CD4-positive, alpha-beta memory T cell (primary cell): ENCODE data around the gene GALNT5. TPM values are rescaled to one million over a fixed set of nuclear protein-coding genes. Genes with fewer than 3 reads are reported as not detected.

ENCODE experiments used
- CTCF ChIA-PET: fragments of 350-600 bp; sonication (Branson Sonifier 250); formaldehyde crosslinking; loops from one replicate; lab custom pipeline; 2021; ENCODE audit warnings: inconsistent platforms; ENCODE audit not compliant: partially characterized antibody; lab: Charles Lee
- POLR2A ChIA-PET: fragments of 350-600 bp; sonication (Branson Sonifier 250); formaldehyde crosslinking; loops from one replicate; lab custom pipeline; 2021; ENCODE audit not compliant: partially characterized antibody; lab: Charles Lee
- DNase-seq, 5 donors: peaks; one replicate each; pipeline versions ENCODE4 v3.0.0 to v3.0.0-alpha.2; 2020 to 2022; ENCODE audit warnings: mixed read lengths in 1 of 5
- H3K27ac ChIP-seq: one replicate; pipeline ENCODE4 v1.7.0; 2013; ENCODE audit warnings: low read depth, low read length
- H3K27me3 ChIP-seq: 2 replicates; pipeline ENCODE4 v1.7.0; 2013; ENCODE audit warnings: mild to moderate bottlenecking, low read length, moderate library complexity; ENCODE audit not compliant: insufficient read depth
- H3K36me3 ChIP-seq: 2 replicates; pipeline ENCODE4 v1.7.0; 2013; ENCODE audit warnings: mild to moderate bottlenecking, low read length, moderate library complexity; ENCODE audit not compliant: insufficient read depth
- H3K4me1 ChIP-seq: 2 replicates; pipeline ENCODE4 v1.7.0; 2013; ENCODE audit warnings: mild to moderate bottlenecking, low read length, moderate library complexity; ENCODE audit not compliant: insufficient read depth
- H3K4me3 ChIP-seq, 2 donors: one replicate each; pipeline ENCODE4 v1.7.0; 2013; ENCODE audit warnings: low read length in 2 of 2, mild to moderate bottlenecking in 1 of 2
- H3K9me3 ChIP-seq, 2 donors: one replicate each; pipeline ENCODE4 v1.7.0; 2013; ENCODE audit warnings: low read length in 2 of 2, control low read depth in 1 of 2; ENCODE audit not compliant: control insufficient read depth in 1 of 2
- H3K27ac Mint-ChIP-seq, 7 donors: one replicate each; pipeline ENCODE4 v1.8.0; 2020 to 2021; ENCODE audit warnings: mixed read lengths in 7 of 7, mild to moderate bottlenecking in 6 of 7, inconsistent platforms in 3 of 7, moderate library complexity in 3 of 7
- H3K27me3 Mint-ChIP-seq, 2 donors: one replicate each; pipeline ENCODE4 v1.8.0; 2020 to 2021; ENCODE audit warnings: mixed read lengths in 2 of 2
- H3K36me3 Mint-ChIP-seq, 2 donors: one replicate each; pipeline ENCODE4 v1.8.0; 2020 to 2021; ENCODE audit warnings: mixed read lengths in 2 of 2, inconsistent platforms in 1 of 2, mild to moderate bottlenecking in 1 of 2
- H3K4me1 Mint-ChIP-seq, 4 donors: one replicate each; pipeline ENCODE4 v1.8.0; 2020 to 2021; ENCODE audit warnings: mixed read lengths in 4 of 4, mild to moderate bottlenecking in 1 of 4
- H3K4me3 Mint-ChIP-seq, 8 donors: one replicate each; pipeline ENCODE4 v1.8.0; 2020 to 2021; ENCODE audit warnings: mixed read lengths in 8 of 8, mild to moderate bottlenecking in 7 of 8, moderate library complexity in 6 of 8, inconsistent platforms in 3 of 8
- H3K9me3 Mint-ChIP-seq, 8 donors: one replicate each; pipeline ENCODE4 v1.8.0; 2020 to 2021; ENCODE audit warnings: mixed read lengths in 8 of 8, mild to moderate bottlenecking in 5 of 8, inconsistent platforms in 3 of 8, moderate library complexity in 1 of 8
- intact Hi-C: fragments of 100-400 bp; cut with micrococcal nuclease; formaldehyde crosslinking; loops from one replicate; pipeline ENCODE4 v1.15.1; 2023
- polyA plus RNA-seq, 2 donors: library from polyadenylated mRNA; unstranded; fragments of 300-500 nt; fragmentation: Illumina TruSeq; gene quantifications; one replicate each; pipeline ENCODE4 v1.2.3, GENCODE V29; 2021
- total RNA-seq, 2 experiments: library from RNA; stranded (reverse); gene quantifications; one replicate each; pipeline ENCODE4 v1.2.3, GENCODE V29; 2021

Gene GALNT5
- total and polyA plus RNA-seq, 4 experiments from 2014 or later: not detected

GRCh38 chr2:157291018-157291417, 33.5 kb downstream of the GALNT5 start:
- ChIA-PET CTCF (no interaction called here), POLR2A (no interaction called here)
- Histone ChIP-seq H3K36me3 (no peaks in the 10 kb centered on the region), H3K27ac (no peak overlapping the region), H3K4me1 (no peaks in the 10 kb centered on the region), H3K27me3 (no peaks in the 10 kb centered on the region), H3K9me3 (no peaks in the 10 kb centered on the region), H3K4me3 (no peak overlapping the region)
- peaks cover 0 to 3% of the 10 kb centered on the region in 2 donors for H3K27me3 Mint-ChIP-seq
- no peaks in the 10 kb centered on the region for H3K36me3 Mint-ChIP-seq
- no peaks in the 10 kb centered on the region for H3K9me3 Mint-ChIP-seq
- no peak overlapping the region for H3K4me3 Mint-ChIP-seq
- no peak for DNase-seq
- no peak overlapping the region for H3K27ac Mint-ChIP-seq
- H3K4me1 Mint-ChIP-seq: no peaks in the 10 kb centered on the region
- intact Hi-C loops: no loop called here

DNA sequence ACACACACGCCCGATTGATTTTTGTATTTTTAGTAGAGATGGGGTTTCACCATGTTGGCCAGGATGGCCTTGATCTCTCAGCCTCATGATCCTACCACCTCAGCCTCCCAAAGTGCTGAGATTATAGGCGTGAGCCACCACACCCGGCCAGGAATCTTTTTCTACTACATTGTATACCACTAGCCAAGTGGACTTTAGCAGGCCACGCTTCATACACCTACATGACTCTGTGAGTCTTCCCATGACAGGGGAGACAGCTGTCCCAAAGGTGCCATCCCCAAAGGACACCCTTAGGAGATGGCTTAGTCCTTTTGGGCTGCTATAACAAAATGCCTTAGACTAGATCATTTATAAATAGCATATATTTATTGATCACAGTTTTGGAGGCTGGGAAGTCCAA, 35.3 kb downstream of the GALNT5 start:
- H3K4me1 Mint-ChIP-seq: no peaks in the 10 kb centered on the region
- no peak for DNase-seq
- POLR2A ChIA-PET: no interaction called here
- H3K9me3 Mint-ChIP-seq: no peaks in the 10 kb centered on the region
- intact Hi-C loops: no loop called here
- H3K9me3 ChIP-seq: no peaks in the 10 kb centered on the region
- no peak overlapping the region for H3K27ac Mint-ChIP-seq
- no peak overlapping the region for H3K27ac ChIP-seq
- H3K27me3 ChIP-seq: no peaks in the 10 kb centered on the region
- CTCF ChIA-PET: interaction anchor here (3.6 kb wide), 1 partner anchor 9 kb away, joined by 21 read pairs; no protein-coding TSS in a partner anchor
- H3K36me3 ChIP-seq: no peaks in the 10 kb centered on the region
- no peaks in the 10 kb centered on the region for H3K27me3 Mint-ChIP-seq
- no peaks in the 10 kb centered on the region for H3K36me3 Mint-ChIP-seq
- no peak overlapping the region for H3K4me3 ChIP-seq
- no peaks in the 10 kb centered on the region for H3K4me1 ChIP-seq
- no peak overlapping the region for H3K4me3 Mint-ChIP-seq

- H3K9me3 Mint-ChIP-seq: no peaks in the 10 kb centered on the region
- H3K36me3 Mint-ChIP-seq: no peaks in the 10 kb centered on the region
- CTCF ChIA-PET: interaction anchor here (1.3 to 1.4 kb wide), 2 partner anchors 8 to 301 kb away, joined by 3 to 4 read pairs; no protein-coding TSS in a partner anchor
- no peak overlapping the region for H3K27ac Mint-ChIP-seq
- intact Hi-C loops: no loop called here
- no peaks in the 10 kb centered on the region for H3K4me1 Mint-ChIP-seq
- H3K27me3 ChIP-seq: no peaks in the 10 kb centered on the region
- no peaks in the 10 kb centered on the region for H3K36me3 ChIP-seq
- no peaks in the 10 kb centered on the region for H3K9me3 ChIP-seq
- no peak overlapping the region for H3K27ac ChIP-seq
- H3K4me1 ChIP-seq: no peaks in the 10 kb centered on the region
- no peak overlapping the region for H3K4me3 Mint-ChIP-seq
- POLR2A ChIA-PET: no interaction called here
- DNase-seq: no peak
- no peaks in the 10 kb centered on the region for H3K27me3 Mint-ChIP-seq
- H3K4me3 ChIP-seq: no peak overlapping the region
Measured at GRCh38 chr2:157296490-157296889, 39.0 kb downstream of the GALNT5 start.

GRCh38 chr2:157296958-157297357, 39.5 kb downstream of the GALNT5 start:
- CTCF ChIA-PET: interaction anchor here (1.1 to 1.4 kb wide), 3 partner anchors 8 to 300 kb away, joined by 3 to 4 read pairs (median 3); no protein-coding TSS in a partner anchor
- Histone ChIP-seq H3K4me3 (no peak overlapping the region), H3K4me1 (no peaks in the 10 kb centered on the region), H3K27me3 (no peaks in the 10 kb centered on the region), H3K36me3 (no peaks in the 10 kb centered on the region), H3K9me3 (no peaks in the 10 kb centered on the region), H3K27ac (no peak overlapping the region)
- Mint-ChIP-seq H3K27me3 (peaks cover 0 to 3% of the 10 kb centered on the region in 2 donors), H3K27ac (no peak overlapping the region), H3K4me1 (no peaks in the 10 kb centered on the region), H3K36me3 (no peaks in the 10 kb centered on the region), H3K4me3 (no peak overlapping the region), H3K9me3 (no peaks in the 10 kb centered on the region)
- POLR2A ChIA-PET: no interaction called here
- intact Hi-C loops: no loop called here
- no peak for DNase-seq

GRCh38 chr2:157301307-157301706, 43.8 kb downstream of the GALNT5 start:
- H3K36me3 ChIP-seq: no peaks in the 10 kb centered on the region
- intact Hi-C loops: loop anchor here (5.0 kb wide), 1 partner anchor 596 kb away; no protein-coding TSS in a partner anchor
- H3K36me3 Mint-ChIP-seq: no peaks in the 10 kb centered on the region
- H3K4me1 ChIP-seq: no peaks in the 10 kb centered on the region
- CTCF ChIA-PET: interaction anchor here (0.7 to 8.7 kb wide), 23 partner anchors 8 to 1453 kb away, joined by 3 to 142 read pairs (median 6); partner anchors contain the start of gene ERMN
- POLR2A ChIA-PET: interaction anchor here (1.3 to 1.7 kb wide), 3 partner anchors 10 to 191 kb away, joined by 3 to 6 read pairs (median 5); no protein-coding TSS in a partner anchor
- DNase-seq: no peak
- H3K27ac Mint-ChIP-seq: no peak overlapping the region
- no peak overlapping the region for H3K4me3 Mint-ChIP-seq
- peaks cover 0 to 4% (median under 1%) of the 10 kb centered on the region in 4 donors for H3K4me1 Mint-ChIP-seq
- no peaks in the 10 kb centered on the region for H3K9me3 Mint-ChIP-seq
- no peak overlapping the region for H3K27ac ChIP-seq
- H3K27me3 ChIP-seq: no peaks in the 10 kb centered on the region
- no peak overlapping the region for H3K4me3 ChIP-seq
- H3K9me3 ChIP-seq: no peaks in the 10 kb centered on the region
- peaks cover 1 to 3% of the 10 kb centered on the region in 2 donors for H3K27me3 Mint-ChIP-seq

GRCh38 chr2:157302492-157303099, 45.1 kb downstream of the GALNT5 start:
- H3K27ac ChIP-seq: no peak overlapping the region
- no peak overlapping the region for H3K4me3 ChIP-seq
- H3K36me3 ChIP-seq: no peaks in the 10 kb centered on the region
- CTCF ChIA-PET: interaction anchor here (0.5 to 8.7 kb wide), 60 partner anchors 9 to 1442 kb away, joined by 3 to 142 read pairs (median 4); partner anchors contain the start of genes ACVR1C and ERMN
- H3K4me1 ChIP-seq: no peaks in the 10 kb centered on the region
- no peaks in the 10 kb centered on the region for H3K9me3 Mint-ChIP-seq
- H3K27me3 ChIP-seq: no peaks in the 10 kb centered on the region
- intact Hi-C loops: loop anchor here (1.0 to 5.0 kb wide), 9 partner anchors 151 to 1452 kb away; no protein-coding TSS in a partner anchor
- POLR2A ChIA-PET: interaction anchor here (0.6 to 1.7 kb wide), 6 partner anchors 8 to 1031 kb away, joined by 3 to 6 read pairs (median 3); partner anchors contain the start of gene ACVR1
- peak in 4 of 5 donors; percentile 56 to 63 (median 60) for DNase-seq
- no peaks in the 10 kb centered on the region for H3K36me3 Mint-ChIP-seq
- peaks cover 0 to 6% (median 2%) of the 10 kb centered on the region in 4 donors for H3K4me1 Mint-ChIP-seq
- no peaks in the 10 kb centered on the region for H3K9me3 ChIP-seq
- peaks cover 1 to 3% of the 10 kb centered on the region in 2 donors for H3K27me3 Mint-ChIP-seq
- no peak overlapping the region for H3K27ac Mint-ChIP-seq
- H3K4me3 Mint-ChIP-seq: no peak overlapping the region

GRCh38 chr2:157303612-157304011, 46.1 kb downstream of the GALNT5 start:
- H3K36me3 ChIP-seq: no peaks in the 10 kb centered on the region
- Mint-ChIP-seq H3K27ac (no peak overlapping the region), H3K4me3 (no peak overlapping the region), H3K36me3 (no peaks in the 10 kb centered on the region), H3K9me3 (no peaks in the 10 kb centered on the region), H3K4me1 (peaks cover 0 to 6% (median 2%) of the 10 kb centered on the region in 4 donors), H3K27me3 (peaks cover 3 to 4% of the 10 kb centered on the region in 2 donors)
- ChIA-PET POLR2A (interaction anchor here (1.1 kb wide), 1 partner anchor 24 kb away, joined by 3 read pairs; no protein-coding TSS in a partner anchor), CTCF (interaction anchor here (0.7 to 8.7 kb wide), 28 partner anchors 10 to 1441 kb away, joined by 3 to 142 read pairs (median 6); partner anchors contain the start of genes ACVR1C and ERMN)
- no peaks in the 10 kb centered on the region for H3K27me3 ChIP-seq
- DNase-seq: no peak
- no peak overlapping the region for H3K27ac ChIP-seq
- H3K4me1 ChIP-seq: no peaks in the 10 kb centered on the region
- H3K4me3 ChIP-seq: no peak overlapping the region
- H3K9me3 ChIP-seq: no peaks in the 10 kb centered on the region
- intact Hi-C loops: loop anchor here (2.0 to 5.0 kb wide), 3 partner anchors 449 to 1451 kb away; no protein-coding TSS in a partner anchor
